ENCODE data around the gene MAP3K12.

MAP3K12 gene

GRCh38 chr12:53499266-53500141, at the start of gene MAP3K12:
TSS of gene MAP3K12 (minus strand) at chr12:53499458. CDS start at chr12:53487391, 12,067 bp downstream.
- in situ Hi-C loops (cut with MboI; ENCODE audit: low sequenced_read_pairs), result no loop called here

GRCh38 chr12:53548354-53548753, 49.1 kb upstream of the MAP3K12 start:
- in situ Hi-C loops (cut with MboI; ENCODE audit: low sequenced_read_pairs), result loop anchor here (25.0 kb wide), 1 partner anchor 114 kb away; no protein-coding TSS in a partner anchor

GRCh38 chr12:53543539-53543938, 44.3 kb upstream of the MAP3K12 start:
- in situ Hi-C loops (cut with MboI; ENCODE audit: low sequenced_read_pairs), result loop anchor here (25.0 kb wide), 1 partner anchor 119 kb away; no protein-coding TSS in a partner anchor

GRCh38 chr12:53539526-53539925, 40.3 kb upstream of the MAP3K12 start:
- in situ Hi-C loops (cut with MboI; ENCODE audit: low sequenced_read_pairs), result loop anchor here (25.0 kb wide), 1 partner anchor 123 kb away; no protein-coding TSS in a partner anchor

GRCh38 chr12:53538209-53538689, 39.0 kb upstream of the MAP3K12 start:
- in situ Hi-C loops (cut with MboI; ENCODE audit: low sequenced_read_pairs), result loop anchor here (25.0 kb wide), 1 partner anchor 124 kb away; no protein-coding TSS in a partner anchor

GRCh38 chr12:53536962-53537361, 37.7 kb upstream of the MAP3K12 start:
- in situ Hi-C loops (cut with MboI; ENCODE audit: low sequenced_read_pairs), result loop anchor here (25.0 kb wide), 1 partner anchor 125 kb away; no protein-coding TSS in a partner anchor

GRCh38 chr12:53533471-53533870, 34.2 kb upstream of the MAP3K12 start:
- in situ Hi-C loops (cut with MboI; ENCODE audit: low sequenced_read_pairs), result loop anchor here (25.0 kb wide), 1 partner anchor 129 kb away; no protein-coding TSS in a partner anchor

- in situ Hi-C loops (cut with MboI; ENCODE audit: low sequenced_read_pairs), result loop anchor here (25.0 kb wide), 1 partner anchor 130 kb away; no protein-coding TSS in a partner anchor
Observed at GRCh38 chr12:53532524-53533445, 33.5 kb upstream of the MAP3K12 start.

GRCh38 chr12:53532021-53532420, 32.8 kb upstream of the MAP3K12 start:
- in situ Hi-C loops (cut with MboI; ENCODE audit: low sequenced_read_pairs), result loop anchor here (25.0 kb wide), 1 partner anchor 130 kb away; no protein-coding TSS in a partner anchor

GRCh38 chr12:53530920-53531319, 31.7 kb upstream of the MAP3K12 start:
- in situ Hi-C loops (cut with MboI; ENCODE audit: low sequenced_read_pairs), result loop anchor here (25.0 kb wide), 1 partner anchor 131 kb away; no protein-coding TSS in a partner anchor

GRCh38 chr12:53530061-53530460, 30.8 kb upstream of the MAP3K12 start:
- in situ Hi-C loops (cut with MboI; ENCODE audit: low sequenced_read_pairs), result loop anchor here (25.0 kb wide), 1 partner anchor 132 kb away; no protein-coding TSS in a partner anchor

- in situ Hi-C loops (cut with MboI; ENCODE audit: low sequenced_read_pairs), result no loop called here
Observed at GRCh38 chr12:53524476-53524875, 25.2 kb upstream of the MAP3K12 start.

GRCh38 chr12:53523131-53523530, 23.9 kb upstream of the MAP3K12 start:
- in situ Hi-C loops (cut with MboI; ENCODE audit: low sequenced_read_pairs), result no loop called here

GRCh38 chr12:53518381-53518780, 19.1 kb upstream of the MAP3K12 start:
- in situ Hi-C loops (cut with MboI; ENCODE audit: low sequenced_read_pairs), result no loop called here

- in situ Hi-C loops (cut with MboI; ENCODE audit: low sequenced_read_pairs), result no loop called here
Observed at GRCh38 chr12:53516758-53517455, 17.6 kb upstream of the MAP3K12 start.

- in situ Hi-C loops (cut with MboI; ENCODE audit: low sequenced_read_pairs), result no loop called here
Observed at GRCh38 chr12:53515291-53515680, 16.0 kb upstream of the MAP3K12 start.

GRCh38 chr12:53514628-53515290, 15.5 kb upstream of the MAP3K12 start:
- in situ Hi-C loops (cut with MboI; ENCODE audit: low sequenced_read_pairs), result no loop called here

GRCh38 chr12:53513712-53514410, 14.6 kb upstream of the MAP3K12 start:
- in situ Hi-C loops (cut with MboI; ENCODE audit: low sequenced_read_pairs), result no loop called here

All from hTERT RPE-1 (cell line).